Measurements from ENCODE around the gene WASF2. TPM values are rescaled to one million over a fixed set of nuclear protein-coding genes. Genes with fewer than 3 reads are reported as not detected.

The WASF2 gene
- total RNA-seq, 1 experiment from 2014 or later, result 65.9 TPM

- Histone ChIP-seq H3K9ac (ENCODE audit: extremely low read depth, insufficient read length, low read length) (no peak overlapping the region), H2BK15ac (ENCODE audit: low read depth, low read length) (no peak overlapping the region), H3K27me3 (ENCODE audit: insufficient read depth, low read length) (no peaks in the 10 kb centered on the region), H3T11ph (ENCODE audit: low read length) (no peak overlapping the region), H3K79me1 (ENCODE audit: insufficient read depth, low read depth, low read length, poor library complexity, severe bottlenecking) (no peaks in the 10 kb centered on the region), H4K91ac (ENCODE audit: insufficient read length, low read depth, low read length) (no peak overlapping the region), H2BK5ac (ENCODE audit: insufficient read length, low read length) (peak overlapping the region; percentile 11), H3K23me2 (ENCODE audit: insufficient read length, low read depth, low read length, poor library complexity, severe bottlenecking) (no peaks in the 10 kb centered on the region), H3K4ac (ENCODE audit: low read depth, low read length) (no peak overlapping the region), H2BK12ac (ENCODE audit: insufficient read length, low read depth, low read length) (no peak overlapping the region), H4K8ac (replicated peaks; ENCODE audit: insufficient read length, low read depth, low read length) (no peak overlapping the region), H3K4me1 (ENCODE audit: insufficient read depth, low read length) (peaks cover 12% of the 10 kb centered on the region), H2BK120ac (ENCODE audit: low read depth, low read length, poor library complexity, severe bottlenecking) (no peak overlapping the region), H3K27ac (ENCODE audit: insufficient read length, low read depth, low read length) (no peak overlapping the region), H2BK20ac (ENCODE audit: low read depth, low read length, poor library complexity, severe bottlenecking) (no peak overlapping the region), H3K14ac (ENCODE audit: insufficient read depth, low read length) (peak overlapping the region; percentile 51), H4K20me1 (ENCODE audit: control insufficient read depth, insufficient read depth, insufficient read length) (no peaks in the 10 kb centered on the region), H3K23ac (ENCODE audit: insufficient read length, low read depth, low read length) (no peak overlapping the region), H4K5ac (ENCODE audit: insufficient read length, low read depth, low read length) (no peak overlapping the region), H3K4me2 (ENCODE audit: insufficient read depth, insufficient read length, low read length) (no peak overlapping the region), H3K56ac (ENCODE audit: insufficient read length, low read depth, low read length) (no peak overlapping the region), H2AFZ (ENCODE audit: low read length) (no peak overlapping the region), H3K9me3 (ENCODE audit: control insufficient read depth, low read depth, low read length) (no peaks in the 10 kb centered on the region), H2AK5ac (ENCODE audit: insufficient read length, low read length) (no peak overlapping the region), H3K79me2 (ENCODE audit: insufficient read depth, low read length) (no peaks in the 10 kb centered on the region), H3K18ac (ENCODE audit: insufficient read length, low read depth, low read length) (peak overlapping the region; percentile 55)
- no peak overlapping the region; a peak in 1 of 5 replicates for H3K4me3 Mint-ChIP-seq
- H3K36me3 Mint-ChIP-seq (ENCODE audit: insufficient read depth in 1 of 3, low read depth in 3 of 3), result no peaks in the 10 kb centered on the region; a peak in 1 of 7 replicates
- peak overlapping the region in 1 of 3 experiments; percentile 22; a peak in 2 of 7 replicates for H3K27ac Mint-ChIP-seq
- WGBS (ENCODE audit: extremely low coverage, insufficient read length, low lambda C conversion rate), result no CpG with 5 or more reads among the region's 31 CpGs
- H3K27me3 Mint-ChIP-seq (ENCODE audit: low read depth), result peaks cover 4% of the 10 kb centered on the region; the same call in 1 of the 2 replicates
- H3K9me3 Mint-ChIP-seq, result no peaks in the 10 kb centered on the region; a peak in 2 of 5 replicates
- no peak for DNase-seq
- peaks cover 58 to 68% of the 10 kb centered on the region in 2 experiments for H3K4me1 Mint-ChIP-seq
- peak; percentile 60 for TF ChIP-seq CTCF (conservative IDR thresholded peaks at IDR 0.05)
Observed at GRCh38 chr1:27522432-27523336, 32.7 kb upstream of the WASF2 start.
